K562 (cell line): Measurements from ENCODE around the gene KCNAB2. TPM values are rescaled to one million over a fixed set of nuclear protein-coding genes. Genes with fewer than 3 reads are reported as not detected.
A peak's percentile ranks its signal among the peaks of the same experiment; 100 is the strongest.

ENCODE experiments used
- ATAC-seq: fragments of 200-7000 bp; cut with Tn5 transposase; 3 replicates; pipeline ENCODE4 v1.9.1; 2020; ENCODE audit warnings: moderate library complexity
- BruUV-seq: library from RNA; stranded (reverse); fragments of 400-500 nt; replicated peaks from 2 replicates; lab custom pipeline; 2021; lab: Mats Ljungman, UMichigan
- CTCF ChIA-PET: fragments of 300-600 bp; formaldehyde crosslinking; extraction: SDS; loops from one replicate; lab custom pipeline; 2021; ENCODE audit warnings: low intra/inter-chr PET ratio; lab: Yijun Ruan, JAX
- POLR2A ChIA-PET: fragments of 300-600, 350-650 bp; sonication (Branson Sonifier 250); formaldehyde crosslinking; extraction: SDS; loops from one replicate; lab custom pipeline; 2021; ENCODE audit warnings: antibody characterized with exemption, inconsistent platforms; lab: Yijun Ruan, JAX
- DNase-seq, 4 experiments: peaks; one replicate each; pipeline versions ENCODE4 v3.0.0 to v3.0.0-alpha.2; 2011 to 2018; ENCODE audit warnings: low spot score in 3 of 4, mixed read lengths in 3 of 4; ENCODE audit errors: extremely low read depth in 1 of 4
- FAIRE-seq: peaks from 2 replicates; lab custom pipeline; 2011; peaks lifted over from hg19 to GRCh38; lab: Jason Lieb, UNC
- H2AFZ ChIP-seq: 2 replicates; pipeline ENCODE4 v1.6.0; 2011; ENCODE audit warnings: low read depth, low read length, control low read depth, inconsistent platforms
- H3K27ac ChIP-seq: fragments of 200-600 bp; 3 replicates; pipeline ENCODE4 v1.8.0; 2011; ENCODE audit warnings: low read depth, mild to moderate bottlenecking, control low read depth, inconsistent platforms, low read length, moderate library complexity, mixed read lengths; ENCODE audit errors: extremely low read depth
- H3K27me3 ChIP-seq, 2 experiments: fragments of 300-600 bp in 1 of 2; 2 replicates in 1 of 2; 3 replicates in 1 of 2; pipeline versions ENCODE4 v1.6.0 to v1.8.0; 2011; ENCODE audit warnings: inconsistent platforms in 2 of 2, low read length in 2 of 2, mild to moderate bottlenecking in 1 of 2, mixed read lengths in 1 of 2, moderate library complexity in 1 of 2; ENCODE audit not compliant: control insufficient read depth in 2 of 2, insufficient read depth in 2 of 2
- H3K36me3 ChIP-seq: fragments of 300-600 bp; 3 replicates; pipeline ENCODE4 v1.8.0; 2011; ENCODE audit warnings: mild to moderate bottlenecking, low read length, inconsistent platforms; ENCODE audit not compliant: control insufficient read depth, insufficient read depth
- H3K4me1 ChIP-seq, 2 experiments: fragments of 200-600 bp in 1 of 2; replicated peaks in 1 of 2; 2 replicates in 1 of 2; 3 replicates in 1 of 2; pipeline versions ENCODE4 v1.5.1 to v1.8.0; 2011; ENCODE audit warnings: inconsistent platforms in 2 of 2, low read length in 2 of 2, mild to moderate bottlenecking in 1 of 2, mixed read lengths in 1 of 2, moderate library complexity in 1 of 2; ENCODE audit not compliant: control insufficient read depth in 2 of 2, insufficient read depth in 2 of 2
- H3K4me2 ChIP-seq: 2 replicates; pipeline ENCODE4 v1.6.1; 2011; ENCODE audit warnings: low read length, control low read depth, inconsistent platforms, mixed read lengths; ENCODE audit not compliant: insufficient read depth
- H3K4me3 ChIP-seq: fragments of 200-600 bp; sonication (generic), shearing (Covaris generic); 2 replicates; pipeline ENCODE4 v1.5.1; 2016; ENCODE audit warnings: control low read depth, inconsistent platforms
- H3K79me2 ChIP-seq: fragments of 200-600 bp; 3 replicates; pipeline ENCODE4 v1.8.0; 2011; ENCODE audit warnings: low read length, inconsistent platforms; ENCODE audit not compliant: control insufficient read depth, insufficient read depth
- H3K9ac ChIP-seq, 2 experiments: 2 replicates each; pipeline versions ENCODE4 v1.6.0 to v1.6.1; 2011; ENCODE audit warnings: low read depth in 2 of 2, low read length in 2 of 2, control low read depth in 1 of 2, inconsistent platforms in 1 of 2, mild to moderate bottlenecking in 1 of 2, mixed read lengths in 1 of 2; ENCODE audit not compliant: insufficient read depth in 1 of 2
- H3K9me1 ChIP-seq: one replicate; pipeline ENCODE4 v1.6.0; 2011; ENCODE audit warnings: inconsistent platforms, mild to moderate bottlenecking, low read length, moderate library complexity; ENCODE audit not compliant: control insufficient read depth, insufficient read depth
- H3K9me3 ChIP-seq: replicated peaks from 2 replicates; pipeline ENCODE4 v1.5.1; 2011; ENCODE audit warnings: low read depth, low read length, inconsistent platforms; ENCODE audit not compliant: control insufficient read depth, insufficient read depth
- H4K20me1 ChIP-seq: replicated peaks from 2 replicates; pipeline ENCODE4 v1.6.1; 2011; ENCODE audit warnings: low read length, inconsistent platforms, mixed read lengths; ENCODE audit not compliant: control insufficient read depth, insufficient read depth
- EHMT2 ChIP-seq: fragments of 450-650 bp; IDR thresholded peaks from 2 replicates; pipeline ENCODE4 v1.6.1; 2018; ENCODE audit warnings: antibody characterized with exemption
- ELF4 ChIP-seq: fragments of 450-650 bp; formaldehyde crosslinking; IDR thresholded peaks from 2 replicates; pipeline ENCODE4 v1.4.0; 2022; ENCODE audit warnings: missing genetic modification characterization
- FOXA1 ChIP-seq: fragments of 450-650 bp; IDR thresholded peaks from 2 replicates; pipeline ENCODE4 v1.6.1; 2016; ENCODE audit warnings: mild to moderate bottlenecking, borderline replicate concordance
- HIVEP1 ChIP-seq: fragments of 250-450 bp; sonication (Bioruptor Pico); IDR thresholded peaks from 2 replicates; pipeline ENCODE4 v1.4.0; 2020; ENCODE audit warnings: mild to moderate bottlenecking
- KDM1A ChIP-seq, 2 experiments: fragments of 450-650 bp; IDR thresholded peaks; 2 replicates each; pipeline ENCODE4 v1.6.1; 2016; ENCODE audit warnings: mild to moderate bottlenecking in 2 of 2
- MIER1 ChIP-seq: fragments of 450-650 bp; IDR thresholded peaks from 2 replicates; pipeline ENCODE4 v1.6.1; 2016; ENCODE audit warnings: antibody characterized with exemption, mild to moderate bottlenecking, low read depth
- OTX1 ChIP-seq: fragments of 450-650 bp; formaldehyde crosslinking; IDR thresholded peaks from 2 replicates; pipeline ENCODE4 v1.4.0; 2022; ENCODE audit warnings: mild to moderate bottlenecking
- WGBS: fragments of 100-300 bp; shearing (Covaris generic); methylation state at CpG from one replicate; pipeline ENCODE4 v1.1.6; 2016; ENCODE audit warnings: low coverage, mixed read lengths; ENCODE audit not compliant: insufficient coverage; ENCODE audit errors: missing lambda C conversion rate; 5-methylcytosine and 5-hydroxymethylcytosine counted together
- in situ Hi-C: fragments of 300-500 bp; cut with MboI; formaldehyde crosslinking; loops from 4 replicates; pipeline ENCODE4 v1.15.0; 2018; ENCODE audit warnings: inconsistent platforms, mixed read lengths
- intact Hi-C: fragments of 100-400 bp; cut with micrococcal nuclease; formaldehyde crosslinking; loops from 2 replicates; pipeline ENCODE4 v1.14.2; 2022
- polyA plus RNA-seq, 8 experiments: library from polyadenylated mRNA; depleted of rRNA in 4 of 8; stranded (reverse) in 5 of 8; unstranded in 3 of 8; fragments of >200 nt; fragmentation: Nextera tagmentation in 2 of 8; fragmentation: Illumina TruSeq in 1 of 8; extraction: Ambion mirVana in 2 of 8; extraction: Trizol in 1 of 8; gene quantifications; 2 replicates each; pipeline versions ENCODE4 v1.2.1 to v1.2.3, GENCODE V29; 2011 to 2014; ENCODE audit warnings: inconsistent platforms in 1 of 8, missing spikeins in 1 of 8
- total RNA-seq, 7 experiments: library from RNA; depleted of rRNA in 6 of 7; stranded (reverse); fragments of >200 nt in 6 of 7; fragmentation: Illumina TruSeq in 2 of 7; extraction: Trizol in 2 of 7; gene quantifications; 2 replicates each; pipeline versions ENCODE4 v1.2.1 to v1.2.3, GENCODE V29; 2011 to 2021; ENCODE audit warnings: low replicate concordance in 1 of 7
- TF ChIP-seq, protein P1 (sequence below): fragments of 250-450 bp; sonication (Bioruptor Pico); IDR thresholded peaks from 2 replicates; pipeline ENCODE4 v1.9.0; 2021; ENCODE audit warnings: mild to moderate bottlenecking
- TF ChIP-seq, protein P2 (sequence below): fragments of 450-650 bp; formaldehyde crosslinking; IDR thresholded peaks from 2 replicates; pipeline ENCODE4 v1.4.0; 2022; ENCODE audit warnings: missing genetic modification characterization
- TF ChIP-seq, protein P3 (sequence below): IDR thresholded peaks from 2 replicates; pipeline ENCODE4 v1.6.1; 2014; ENCODE audit warnings: antibody characterized with exemption

KCNAB2 gene
- total and polyA plus RNA-seq, 9 of the 15 experiments (the other 6 are each of a cell fraction or from before 2014, with no cell fraction given), result 1.8 to 15.8 (median 7.1) TPM

DNA sequence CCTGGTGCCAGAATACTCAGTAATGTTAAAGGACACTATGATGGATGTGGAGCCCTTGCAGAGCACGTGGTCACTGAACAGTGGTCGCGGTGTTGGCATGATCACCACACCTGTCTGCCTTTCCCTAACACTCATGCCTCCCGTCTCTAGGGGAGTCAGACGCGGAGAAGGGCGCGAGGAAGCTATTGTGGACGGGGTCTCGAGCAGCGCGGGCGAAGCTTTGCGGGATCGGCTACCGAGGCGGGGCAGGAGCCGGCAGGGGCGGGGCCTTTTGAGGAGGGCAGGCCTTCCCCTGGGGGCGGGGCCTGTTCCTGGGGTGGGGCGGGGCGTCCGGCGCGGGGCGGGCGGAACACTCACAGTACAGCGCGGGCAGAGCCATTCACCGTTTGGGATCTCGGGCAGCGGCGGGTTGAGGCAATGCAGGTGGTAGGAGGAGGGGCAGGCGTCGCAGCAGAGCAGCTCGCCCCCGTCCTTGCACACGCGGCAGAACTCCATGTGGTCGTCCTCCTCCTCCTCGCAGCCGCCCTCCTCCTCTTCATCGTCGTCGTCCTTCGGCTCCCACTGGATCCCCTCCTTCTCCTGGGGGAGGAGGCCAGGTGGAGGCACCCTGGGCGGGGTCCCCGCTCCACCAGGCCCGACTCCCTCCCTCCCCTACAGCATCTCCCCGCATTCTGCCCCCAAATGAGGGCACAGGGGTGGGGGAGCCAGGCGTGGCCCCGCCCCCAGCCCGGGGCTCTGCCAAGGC lies 103.0 kb downstream of the KCNAB2 start (continued):
- TF ChIP-seq, protein P1, sequence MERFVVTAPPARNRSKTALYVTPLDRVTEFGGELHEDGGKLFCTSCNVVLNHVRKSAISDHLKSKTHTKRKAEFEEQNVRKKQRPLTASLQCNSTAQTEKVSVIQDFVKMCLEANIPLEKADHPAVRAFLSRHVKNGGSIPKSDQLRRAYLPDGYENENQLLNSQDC, result no peak

DNA sequence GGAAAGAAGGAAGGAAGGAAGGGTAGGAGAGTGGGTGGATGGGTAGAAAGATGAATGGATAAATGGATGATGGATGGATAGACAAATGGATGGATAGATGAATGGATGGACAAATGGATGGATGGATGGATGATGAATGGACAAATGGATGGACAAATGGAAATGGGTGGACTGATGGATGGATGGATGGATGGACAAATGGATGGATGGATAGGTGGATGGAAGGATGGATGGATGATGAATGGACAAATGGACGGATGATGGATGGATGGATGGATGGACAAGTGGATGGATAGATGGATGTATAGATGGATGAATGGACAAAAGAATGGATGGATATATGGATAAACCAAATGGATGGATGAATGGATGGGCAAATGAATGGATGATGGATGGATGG lies 103.9 kb downstream of the KCNAB2 start:
- no peaks in the 10 kb centered on the region for H3K36me3 ChIP-seq
- no peaks in the 10 kb centered on the region for H3K9me3 ChIP-seq
- TF ChIP-seq ELF4 (CRISPR knock-in tag), result 0 out of 2 replicates have a peak, but pooled peaks have one; percentile 23
- TF ChIP-seq HIVEP1, result no peak
- TF ChIP-seq FOXA1, result no peak
- peak; percentile 19; the same call in 1 of the 2 replicates for TF ChIP-seq MIER1
- TF ChIP-seq, protein P2, sequence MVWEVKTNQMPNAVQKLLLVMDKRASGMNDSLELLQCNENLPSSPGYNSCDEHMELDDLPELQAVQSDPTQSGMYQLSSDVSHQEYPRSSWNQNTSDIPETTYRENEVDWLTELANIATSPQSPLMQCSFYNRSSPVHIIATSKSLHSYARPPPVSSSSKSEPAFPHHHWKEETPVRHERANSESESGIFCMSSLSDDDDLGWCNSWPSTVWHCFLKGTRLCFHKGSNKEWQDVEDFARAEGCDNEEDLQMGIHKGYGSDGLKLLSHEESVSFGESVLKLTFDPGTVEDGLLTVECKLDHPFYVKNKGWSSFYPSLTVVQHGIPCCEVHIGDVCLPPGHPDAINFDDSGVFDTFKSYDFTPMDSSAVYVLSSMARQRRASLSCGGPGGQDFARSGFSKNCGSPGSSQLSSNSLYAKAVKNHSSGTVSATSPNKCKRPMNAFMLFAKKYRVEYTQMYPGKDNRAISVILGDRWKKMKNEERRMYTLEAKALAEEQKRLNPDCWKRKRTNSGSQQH (CRISPR knock-in tag), result 0 out of 2 replicates have a peak, but pooled peaks have one; percentile 10
- TF ChIP-seq EHMT2, result peak; percentile 75
- 0 out of 2 replicates have a peak, but pooled peaks have one; percentile 27 for TF ChIP-seq OTX1
- TF ChIP-seq KDM1A (IDR thresholded peaks at IDR 0.05), result 0 out of 4 replicates have a peak, but pooled peaks of 1 of the 2 experiments have one; percentile 17
- TF ChIP-seq, protein P3, sequence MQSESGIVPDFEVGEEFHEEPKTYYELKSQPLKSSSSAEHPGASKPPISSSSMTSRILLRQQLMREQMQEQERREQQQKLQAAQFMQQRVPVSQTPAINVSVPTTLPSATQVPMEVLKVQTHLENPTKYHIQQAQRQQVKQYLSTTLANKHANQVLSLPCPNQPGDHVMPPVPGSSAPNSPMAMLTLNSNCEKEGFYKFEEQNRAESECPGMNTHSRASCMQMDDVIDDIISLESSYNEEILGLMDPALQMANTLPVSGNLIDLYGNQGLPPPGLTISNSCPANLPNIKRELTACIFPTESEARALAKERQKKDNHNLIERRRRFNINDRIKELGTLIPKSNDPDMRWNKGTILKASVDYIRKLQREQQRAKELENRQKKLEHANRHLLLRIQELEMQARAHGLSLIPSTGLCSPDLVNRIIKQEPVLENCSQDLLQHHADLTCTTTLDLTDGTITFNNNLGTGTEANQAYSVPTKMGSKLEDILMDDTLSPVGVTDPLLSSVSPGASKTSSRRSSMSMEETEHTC, result no peak
- CTCF ChIA-PET, result no interaction called here
- H3K9ac ChIP-seq, result no peak overlapping the region
- H3K4me3 ChIP-seq, result no peak overlapping the region
- no peak overlapping the region for H3K27ac ChIP-seq
- no peak overlapping the region for H2AFZ ChIP-seq
- no peak for FAIRE-seq
- POLR2A ChIA-PET, result no interaction called here
- peaks cover 35 to 82% of the 10 kb centered on the region in 2 experiments; a peak in 4 of 5 replicates for H3K27me3 ChIP-seq
- DNase-seq, result no peak
- no peak for ATAC-seq
- BruUV-seq, result no TSS peak
- peaks cover 5% of the 10 kb centered on the region for H3K9me1 ChIP-seq
- H3K4me1 ChIP-seq, result peaks cover 7 to 30% of the 10 kb centered on the region in 2 experiments; a peak in 3 of 5 replicates
- intact Hi-C loops, result no loop called here
- no peak overlapping the region for H3K4me2 ChIP-seq
- in situ Hi-C loops, result no loop called here
- WGBS, result 0% methylated on average over 1 of the region's 1 CpG
- peaks cover 35% of the 10 kb centered on the region for H4K20me1 ChIP-seq
- no peaks in the 10 kb centered on the region for H3K79me2 ChIP-seq
